Activated T-cell treated with anti-CD3 and anti-CD28 coated beads, Interleukin-2, amount 50 U/mL, for 1 hour (primary cell): ENCODE results near the gene MS4A3.
"Not testable (repeated sequence)": the region's sequence is repeated elsewhere in the genome, so short reads cannot be mapped to it uniquely, and the experiment has no call there.

ENCODE experiments used
- DNase-seq: peaks from one replicate; pipeline ENCODE4 v3.0.0-alpha.2; 2020

Gene MS4A3

GRCh38 chr11:60095477-60096120, 39.1 kb downstream of the MS4A3 start:
- DNase-seq: no peak

- DNase-seq: no peak
Measured at GRCh38 chr11:60097189-60097588, 40.7 kb downstream of the MS4A3 start.

- DNase-seq: no peak
Measured at GRCh38 chr11:60098508-60098907, 42.0 kb downstream of the MS4A3 start.

GRCh38 chr11:60100516-60100915, 44.1 kb downstream of the MS4A3 start:
- no peak for DNase-seq

- DNase-seq: not testable (repeated sequence)
Measured at GRCh38 chr11:60101368-60101767, 44.9 kb downstream of the MS4A3 start.

- not testable (repeated sequence) for DNase-seq
Measured at GRCh38 chr11:60104471-60105115, 48.1 kb downstream of the MS4A3 start.

- not testable (repeated sequence) for DNase-seq
Measured at GRCh38 chr11:60108631-60109030, 52.2 kb downstream of the MS4A3 start.

GRCh38 chr11:60111793-60112192, 55.3 kb downstream of the MS4A3 start:
- DNase-seq: no peak

GRCh38 chr11:60116996-60117790, 60.7 kb downstream of the MS4A3 start:
- DNase-seq: no peak

- no peak for DNase-seq
Measured at GRCh38 chr11:60118338-60118737, 61.9 kb downstream of the MS4A3 start.

- no peak for DNase-seq
Measured at GRCh38 chr11:60119710-60120109, 63.2 kb downstream of the MS4A3 start.
